GM12864 (cell line): Measurements from ENCODE around the gene DDX10.

Experiments used
- DNase-seq: peaks from one replicate; pipeline ENCODE4 v3.0.0-alpha.2; 2011; ENCODE audit warnings: low read depth
- H3K4me3 ChIP-seq: 2 replicates; pipeline ENCODE4 v1.5.1; 2011; ENCODE audit warnings: mild to moderate bottlenecking, low read depth, low read length, control low read depth
- TF ChIP-seq, protein P1 (sequence below): IDR thresholded peaks from 2 replicates; pipeline ENCODE4 v1.5.1; 2011; ENCODE audit warnings: low read depth, mild to moderate bottlenecking, moderate library complexity, low read length, control low read depth, inconsistent platforms; ENCODE audit errors: missing control alignments

Gene DDX10

DNA sequence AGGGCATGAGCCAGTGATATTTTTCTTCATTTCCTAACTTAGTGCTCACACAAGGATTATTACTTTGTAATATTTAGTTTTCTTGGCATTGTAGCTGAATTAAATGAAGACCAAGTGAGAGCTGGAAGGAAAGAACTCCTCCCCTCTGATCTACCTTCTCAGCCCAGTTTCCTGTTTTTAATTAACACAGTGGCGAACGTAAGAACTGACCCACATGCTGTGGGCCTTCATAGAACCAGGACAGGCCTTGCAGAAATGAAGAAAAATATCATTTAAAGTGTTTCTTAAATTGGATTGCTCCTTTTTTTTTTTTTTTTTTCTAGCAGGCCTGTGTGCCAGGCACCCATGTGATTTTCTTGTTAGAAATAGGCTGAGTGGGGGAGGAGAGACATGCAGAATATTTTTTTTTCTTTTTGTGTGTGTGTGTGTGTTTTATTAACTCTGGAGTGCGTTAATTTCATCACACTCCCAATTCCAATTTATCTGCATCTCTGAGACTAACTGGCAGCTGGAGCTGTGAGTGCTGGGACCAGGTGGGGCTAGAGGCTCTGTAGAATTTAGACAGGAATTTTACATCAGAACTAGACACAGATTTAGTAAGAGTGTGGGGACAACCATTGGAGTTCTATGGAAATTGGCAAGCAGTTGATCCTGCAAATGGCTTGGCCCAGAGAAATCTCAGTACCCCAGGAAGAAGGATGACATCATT, 320.5 kb downstream of the DDX10 start:
- no peak for DNase-seq
- TF ChIP-seq, protein P1, sequence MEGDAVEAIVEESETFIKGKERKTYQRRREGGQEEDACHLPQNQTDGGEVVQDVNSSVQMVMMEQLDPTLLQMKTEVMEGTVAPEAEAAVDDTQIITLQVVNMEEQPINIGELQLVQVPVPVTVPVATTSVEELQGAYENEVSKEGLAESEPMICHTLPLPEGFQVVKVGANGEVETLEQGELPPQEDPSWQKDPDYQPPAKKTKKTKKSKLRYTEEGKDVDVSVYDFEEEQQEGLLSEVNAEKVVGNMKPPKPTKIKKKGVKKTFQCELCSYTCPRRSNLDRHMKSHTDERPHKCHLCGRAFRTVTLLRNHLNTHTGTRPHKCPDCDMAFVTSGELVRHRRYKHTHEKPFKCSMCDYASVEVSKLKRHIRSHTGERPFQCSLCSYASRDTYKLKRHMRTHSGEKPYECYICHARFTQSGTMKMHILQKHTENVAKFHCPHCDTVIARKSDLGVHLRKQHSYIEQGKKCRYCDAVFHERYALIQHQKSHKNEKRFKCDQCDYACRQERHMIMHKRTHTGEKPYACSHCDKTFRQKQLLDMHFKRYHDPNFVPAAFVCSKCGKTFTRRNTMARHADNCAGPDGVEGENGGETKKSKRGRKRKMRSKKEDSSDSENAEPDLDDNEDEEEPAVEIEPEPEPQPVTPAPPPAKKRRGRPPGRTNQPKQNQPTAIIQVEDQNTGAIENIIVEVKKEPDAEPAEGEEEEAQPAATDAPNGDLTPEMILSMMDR: no peak
- H3K4me3 ChIP-seq: no peak overlapping the region

DNA sequence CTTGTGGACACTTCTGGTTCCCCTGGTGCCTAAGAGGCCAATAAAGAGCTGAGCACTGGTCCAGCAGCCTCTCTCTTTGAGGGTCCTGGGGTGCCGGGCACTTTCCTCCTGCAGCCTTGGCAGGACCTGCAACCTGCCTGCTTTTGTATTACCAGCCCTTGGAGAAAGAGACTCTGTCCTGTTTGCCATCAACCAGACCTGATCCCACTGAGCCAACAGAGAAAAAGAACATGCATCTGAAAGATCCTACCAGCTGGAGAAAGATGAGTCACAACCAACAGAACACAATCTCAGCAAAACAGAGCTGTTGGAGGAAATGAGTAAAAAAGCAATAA, 321.0 kb downstream of the DDX10 start:
- H3K4me3 ChIP-seq: no peak overlapping the region
- no peak for DNase-seq
- TF ChIP-seq, protein P1: no peak
